Gastrocnemius medialis (tissue), 4 donors: ENCODE data around the gene OTOP2.

ENCODE experiments used
- POLR2A ChIP-seq, 2 donors: fragments of 450-650 bp; IDR thresholded peaks; one replicate each; pipeline ENCODE4 v1.6.1; 2017; ENCODE audit warnings: antibody characterized with exemption in 2 of 2, mild to moderate bottlenecking in 2 of 2, moderate library complexity in 2 of 2
- TF ChIP-seq, protein P1 (sequence below), 5 experiments: fragments of 450-650 bp in 3 of 5; fragments of 200-600 bp in 2 of 5; sonication (generic) in 2 of 5; IDR thresholded peaks in 4 of 5; conservative IDR thresholded peaks in 1 of 5; 1 replicate in 4 of 5; 2 replicates in 1 of 5; pipeline ENCODE4 v1.5.1; 2016 to 2019; ENCODE audit warnings: antibody characterized with exemption in 5 of 5, mild to moderate bottlenecking in 3 of 5, moderate library complexity in 3 of 5

- no peak for TF ChIP-seq POLR2A (IDR thresholded peaks at IDR 0.05)
- TF ChIP-seq, protein P1, sequence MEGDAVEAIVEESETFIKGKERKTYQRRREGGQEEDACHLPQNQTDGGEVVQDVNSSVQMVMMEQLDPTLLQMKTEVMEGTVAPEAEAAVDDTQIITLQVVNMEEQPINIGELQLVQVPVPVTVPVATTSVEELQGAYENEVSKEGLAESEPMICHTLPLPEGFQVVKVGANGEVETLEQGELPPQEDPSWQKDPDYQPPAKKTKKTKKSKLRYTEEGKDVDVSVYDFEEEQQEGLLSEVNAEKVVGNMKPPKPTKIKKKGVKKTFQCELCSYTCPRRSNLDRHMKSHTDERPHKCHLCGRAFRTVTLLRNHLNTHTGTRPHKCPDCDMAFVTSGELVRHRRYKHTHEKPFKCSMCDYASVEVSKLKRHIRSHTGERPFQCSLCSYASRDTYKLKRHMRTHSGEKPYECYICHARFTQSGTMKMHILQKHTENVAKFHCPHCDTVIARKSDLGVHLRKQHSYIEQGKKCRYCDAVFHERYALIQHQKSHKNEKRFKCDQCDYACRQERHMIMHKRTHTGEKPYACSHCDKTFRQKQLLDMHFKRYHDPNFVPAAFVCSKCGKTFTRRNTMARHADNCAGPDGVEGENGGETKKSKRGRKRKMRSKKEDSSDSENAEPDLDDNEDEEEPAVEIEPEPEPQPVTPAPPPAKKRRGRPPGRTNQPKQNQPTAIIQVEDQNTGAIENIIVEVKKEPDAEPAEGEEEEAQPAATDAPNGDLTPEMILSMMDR (IDR thresholded peaks at IDR 0.05 in 4 of 5, conservative IDR thresholded peaks at IDR 0.05 in 1 of 5) = no peak
These were observed 23.9 kb upstream of the OTOP2 start for GRCh38 chr17:74900208-74900607.
